Activated gamma-delta T cell treated with anti-CD3 and anti-CD28 coated beads, Interleukin-2, amount 50 U/mL, for 16 hours (primary cell): Measurements from ENCODE around the gene KCNC4.

Experiments used
- DNase-seq: peaks from one replicate; pipeline ENCODE4 v3.0.0-alpha.2; 2020; ENCODE audit warnings: low read depth

KCNC4 gene

DNA sequence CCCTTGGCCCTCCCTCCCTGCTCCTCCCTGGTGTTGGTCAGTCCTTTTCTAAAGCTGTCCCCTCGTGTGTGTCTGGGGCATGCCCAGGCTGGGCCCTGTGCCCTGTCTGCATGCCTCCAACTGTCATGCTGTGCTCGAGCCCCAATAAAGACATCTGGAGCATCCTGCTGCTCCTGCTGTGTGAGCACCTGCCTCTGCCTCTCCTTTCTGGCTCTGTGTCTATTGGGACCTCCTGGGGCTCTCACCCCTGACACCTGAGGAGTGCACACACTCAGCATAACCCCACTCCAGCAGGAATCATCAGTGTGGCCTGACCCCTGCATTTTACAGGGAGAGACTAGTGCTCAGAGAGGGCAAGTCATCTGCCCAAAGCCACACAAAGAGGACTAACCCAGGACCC is 23.7 kb downstream of the KCNC4 start:
- no peak for DNase-seq

DNA sequence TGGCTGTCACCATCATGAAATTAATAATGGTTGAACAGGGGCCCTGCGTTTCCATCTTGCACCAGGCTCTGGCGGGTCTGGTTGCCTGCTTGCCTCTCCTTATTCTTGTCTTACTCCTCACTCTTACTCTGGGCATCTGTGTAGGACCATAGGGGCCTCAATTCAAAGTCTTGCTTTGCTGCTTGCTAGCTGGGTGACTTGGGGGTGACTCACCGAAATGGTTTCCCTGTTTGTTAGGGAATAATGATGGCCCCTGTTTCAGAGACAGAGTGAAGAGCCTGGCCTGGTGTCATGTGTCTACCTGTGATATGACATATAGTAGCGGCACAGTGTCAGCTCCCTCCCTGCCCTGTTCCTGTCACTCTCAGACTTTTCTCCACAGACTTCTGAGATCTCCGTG is 24.6 kb downstream of the KCNC4 start:
- DNase-seq = no peak

DNA sequence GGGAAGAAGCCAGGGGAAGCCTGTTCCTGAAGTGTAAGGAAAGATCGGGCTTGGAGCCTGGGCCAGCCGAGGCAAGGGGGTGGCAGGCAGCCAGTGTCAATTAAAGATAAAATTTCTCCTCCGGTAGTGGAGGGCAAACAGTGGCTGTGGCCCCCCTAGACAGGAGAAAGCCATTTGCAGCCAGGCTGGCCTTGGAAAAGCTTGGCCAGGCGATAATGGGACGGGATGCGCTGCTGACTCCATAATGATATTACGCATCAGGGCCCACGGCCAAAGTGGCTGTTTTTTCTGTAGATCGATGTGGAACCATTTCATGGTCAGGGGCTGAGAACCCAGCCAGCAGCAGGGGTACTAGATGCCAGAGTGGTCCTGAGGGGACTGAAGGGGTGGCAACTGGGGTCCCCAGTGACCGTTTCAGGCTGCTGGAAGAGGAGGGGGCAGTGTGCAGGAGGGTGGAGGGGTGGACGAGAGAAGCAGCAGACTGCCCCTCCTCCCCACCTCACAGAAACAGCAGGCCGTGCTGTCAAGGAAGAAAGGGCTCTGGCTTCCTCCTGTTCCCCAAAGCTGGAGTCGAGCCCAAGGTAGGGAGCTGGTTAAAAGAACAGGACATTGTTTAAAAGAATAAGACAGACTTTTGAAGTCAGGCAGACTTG is 25.2 kb downstream of the KCNC4 start:
- DNase-seq = no peak

DNA sequence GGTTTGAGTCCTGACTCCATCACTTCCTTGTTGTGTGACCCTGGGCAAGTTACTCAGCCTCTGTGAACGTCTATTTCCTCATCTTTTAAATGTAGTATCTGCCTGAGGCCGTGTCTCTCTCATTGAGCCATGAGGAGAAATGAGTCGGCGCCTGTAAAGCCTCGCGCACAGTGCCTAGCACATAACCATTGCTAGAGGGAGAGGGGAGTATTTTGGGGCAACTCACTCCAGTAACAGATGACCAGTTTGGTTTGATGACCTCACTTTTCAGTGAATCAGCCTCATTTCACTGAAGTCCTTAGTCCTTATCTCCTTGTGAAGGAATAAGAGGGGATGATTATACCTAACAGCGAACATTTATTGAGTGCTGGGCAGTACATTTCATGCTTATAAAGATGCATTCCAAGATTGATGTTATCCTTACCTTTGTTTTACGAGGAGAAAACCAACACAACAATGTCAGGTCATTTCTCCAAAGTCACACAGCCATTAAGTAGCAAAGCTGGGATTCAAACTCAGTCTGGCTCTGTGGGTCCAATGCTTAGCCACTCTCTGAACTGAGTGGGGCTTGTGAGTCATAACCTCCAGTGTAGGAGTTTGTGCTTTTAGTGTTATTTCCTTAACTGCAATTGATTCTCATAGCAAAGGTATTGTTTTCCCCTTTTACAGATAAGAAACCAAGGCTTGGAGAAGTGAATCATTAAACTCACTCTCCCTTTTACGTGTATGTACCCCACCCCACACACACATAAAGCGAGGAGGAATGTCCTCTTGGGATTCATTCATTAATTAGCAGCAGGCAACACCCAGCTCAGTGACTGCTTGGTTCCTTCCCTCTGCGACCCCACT is 25.9 kb downstream of the KCNC4 start:
- DNase-seq = no peak

DNA sequence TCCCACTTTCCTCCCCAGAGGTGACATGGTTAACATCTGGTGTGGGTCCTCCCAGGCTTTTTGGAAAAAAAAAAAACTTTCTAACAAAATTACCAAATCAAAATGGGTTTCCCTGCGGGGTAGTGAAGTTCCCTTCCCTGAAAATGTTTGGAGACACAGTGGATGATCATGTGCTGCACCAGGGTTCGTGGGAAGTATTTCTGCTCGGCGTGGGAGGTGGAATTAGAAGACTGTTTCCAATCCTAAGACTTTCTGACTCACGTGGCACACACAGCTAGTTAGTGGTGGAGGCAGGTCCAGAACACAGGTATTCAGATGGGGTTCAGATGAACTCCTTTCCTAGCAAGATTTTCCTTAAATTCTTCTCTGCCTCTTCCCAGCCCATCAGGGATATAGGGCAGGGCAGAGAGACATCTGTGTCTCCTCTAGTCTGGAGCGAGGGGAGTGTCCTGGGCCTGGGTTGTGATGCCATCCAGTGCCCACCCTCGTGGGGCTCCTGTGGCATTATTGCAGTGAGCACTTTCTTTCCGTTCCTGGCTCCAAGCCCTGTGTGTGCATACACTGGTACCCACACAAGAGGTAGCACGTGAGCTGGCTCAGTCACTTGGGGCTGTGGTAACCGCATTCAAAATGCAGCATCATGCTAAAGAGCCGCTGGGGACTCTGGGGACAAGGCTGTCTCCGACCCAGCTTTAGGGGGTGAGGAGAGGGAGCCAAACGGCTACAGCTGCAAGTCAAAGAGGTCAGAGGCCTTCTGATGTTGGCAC is 27.5 kb downstream of the KCNC4 start:
- DNase-seq = no peak

DNA sequence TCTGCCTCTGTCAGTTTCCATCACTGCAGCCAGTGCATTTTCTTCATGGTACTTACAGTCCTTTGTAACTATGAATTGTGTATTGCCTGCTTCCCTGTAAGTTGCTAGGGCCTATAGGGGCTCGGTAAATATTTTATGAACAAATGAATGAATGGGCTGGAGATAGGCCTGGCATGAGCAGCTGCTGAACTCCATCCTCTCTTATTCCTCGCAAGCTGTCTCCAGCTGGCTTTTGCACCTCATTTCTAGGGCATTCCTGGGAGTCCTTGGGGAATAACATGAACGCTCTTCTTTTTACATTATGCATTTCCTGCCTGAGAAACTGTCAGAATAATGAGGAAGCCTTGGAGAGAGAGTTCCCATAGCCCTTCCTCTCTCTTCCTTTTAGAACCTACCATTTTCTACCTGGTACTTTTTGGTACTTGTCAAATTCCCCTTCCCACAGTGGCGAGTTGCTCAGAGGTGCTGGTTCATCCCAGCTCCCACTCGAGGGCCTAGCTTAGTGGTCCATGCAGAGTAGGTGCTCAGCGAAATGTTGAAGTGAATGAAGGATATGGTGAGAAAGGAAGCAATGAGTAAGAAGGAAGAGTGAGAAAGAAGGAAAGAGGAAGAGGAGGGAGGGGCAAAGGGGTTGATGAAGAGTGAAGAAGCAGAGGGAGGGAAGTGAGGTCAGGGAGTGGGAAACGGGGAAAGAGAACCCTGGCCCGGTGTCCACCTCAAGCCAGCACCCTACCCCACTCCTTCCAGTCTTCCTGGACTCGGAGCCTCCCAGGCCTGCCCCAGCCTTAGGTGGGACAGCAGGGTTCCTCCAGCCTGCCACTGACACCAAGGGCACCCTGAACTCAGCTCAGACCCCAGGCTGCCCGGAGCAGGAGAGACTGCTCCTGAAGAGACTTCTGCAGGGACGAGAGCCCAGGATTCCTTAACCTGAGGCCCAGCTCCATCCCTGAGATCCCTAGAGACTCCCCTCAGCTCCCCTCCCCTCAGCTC is 29.6 kb downstream of the KCNC4 start:
- no peak for DNase-seq

DNA sequence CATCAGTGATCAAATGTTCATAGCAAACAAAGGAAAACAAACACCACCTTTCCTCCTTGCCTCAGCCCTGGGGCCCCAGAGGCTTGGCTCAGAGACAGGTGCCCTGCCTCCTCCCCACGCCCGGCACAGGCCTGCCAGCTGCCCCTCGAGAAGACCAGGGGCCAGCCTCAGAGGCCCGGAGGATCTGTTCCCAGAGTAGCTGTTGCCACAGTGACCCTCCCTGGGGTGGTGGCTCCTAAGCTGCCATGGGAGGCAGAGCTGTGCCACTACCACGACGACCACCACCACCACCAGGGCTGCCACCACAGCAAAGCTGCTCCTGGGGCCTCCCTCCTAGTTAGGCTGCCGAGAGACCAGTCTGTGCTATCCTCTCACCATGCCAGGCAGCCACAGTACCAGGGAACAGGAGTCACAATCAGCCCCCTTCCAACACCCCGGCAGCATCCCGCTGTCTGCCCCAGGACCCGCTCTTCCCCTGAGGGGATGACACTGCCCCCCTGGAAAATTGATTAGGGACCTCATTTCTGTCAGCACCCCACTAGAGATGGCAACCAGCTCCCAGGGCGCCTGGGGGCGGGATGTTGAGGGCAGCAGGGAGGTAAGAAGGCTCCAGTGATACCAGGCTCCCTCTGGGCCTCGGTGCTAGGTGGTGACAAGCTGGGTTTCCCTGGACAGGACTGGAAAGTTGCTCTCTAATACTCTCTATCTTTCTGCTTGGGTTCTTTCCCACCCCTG is 30.5 kb downstream of the KCNC4 start:
- no peak for DNase-seq

DNA sequence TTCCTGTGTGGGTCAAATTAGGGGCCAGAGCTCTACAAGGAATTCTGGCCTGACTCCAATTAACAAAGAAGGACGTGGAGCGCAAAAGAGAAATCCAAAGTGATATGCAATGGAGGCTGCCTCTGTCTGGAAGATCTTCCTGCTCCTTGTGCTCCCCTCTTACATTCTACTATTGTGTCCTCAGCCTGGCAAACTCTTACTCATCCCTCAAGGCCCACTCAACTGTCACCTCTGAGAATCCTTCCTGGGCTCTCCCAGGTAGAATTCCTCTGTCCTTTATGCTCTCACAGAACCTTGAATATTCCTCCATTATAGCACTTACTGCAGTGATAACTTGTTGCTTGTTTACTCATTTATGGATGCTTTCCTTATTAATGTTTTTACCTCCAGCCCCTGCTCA is 31.4 kb downstream of the KCNC4 start:
- DNase-seq = no peak

DNA sequence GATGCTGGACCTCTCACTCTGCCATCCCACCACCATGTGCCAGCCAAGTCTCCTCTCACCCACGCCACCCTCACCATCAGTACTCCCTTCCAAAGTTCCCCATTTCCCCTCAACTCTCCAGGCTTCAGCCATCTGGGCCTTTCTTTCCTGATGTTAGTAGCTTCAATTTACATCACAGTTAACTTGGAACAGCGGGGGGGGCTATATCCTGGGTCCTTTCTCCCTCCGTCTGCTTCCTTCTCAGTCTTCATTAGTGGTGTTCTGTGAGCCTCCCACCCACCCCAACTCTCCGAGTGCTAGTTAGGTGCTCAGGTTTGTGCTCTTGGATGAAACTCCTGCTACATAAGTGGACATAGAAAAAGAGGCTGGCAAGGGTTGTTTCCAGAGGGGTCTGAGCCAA is 31.9 kb downstream of the KCNC4 start:
- DNase-seq = no peak

DNA sequence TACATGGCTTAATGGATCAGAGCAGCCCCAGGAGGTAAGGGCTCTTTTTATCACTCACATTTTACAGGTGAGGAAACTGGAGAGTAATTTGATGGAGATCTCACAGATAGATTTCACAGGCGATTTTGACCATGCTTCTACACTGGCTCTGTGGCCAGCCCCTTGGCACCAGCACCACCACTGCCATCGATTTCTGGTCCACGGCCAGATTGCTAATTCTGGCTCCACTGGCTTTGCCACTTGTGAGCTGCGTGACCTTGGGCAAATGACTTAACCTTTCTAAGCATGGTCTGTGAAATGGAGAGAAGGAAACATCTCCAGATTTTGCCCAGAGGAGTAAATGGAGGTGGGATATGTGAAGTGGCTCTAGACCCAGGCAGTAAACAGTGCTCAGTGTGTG is 32.6 kb downstream of the KCNC4 start:
- no peak for DNase-seq

DNA sequence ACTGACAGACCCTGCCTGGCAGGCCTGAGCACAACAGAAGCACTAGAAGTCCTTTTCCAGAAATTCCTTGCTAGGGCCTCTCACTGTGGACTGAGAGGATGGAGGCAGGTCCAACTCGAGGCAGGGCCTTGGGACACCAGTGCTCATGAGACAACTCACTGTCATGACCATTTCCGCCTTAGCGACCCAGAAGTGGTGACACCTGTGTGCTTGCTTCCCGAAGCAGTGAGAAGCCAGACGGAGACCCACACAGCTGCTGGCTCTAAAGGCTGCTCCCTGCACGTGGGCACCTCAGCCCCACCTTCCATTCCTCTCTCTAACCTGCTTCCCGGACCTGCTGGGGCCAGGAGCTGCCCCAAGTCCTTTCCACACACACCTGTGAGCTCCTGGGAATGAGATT is 33.0 kb downstream of the KCNC4 start:
- DNase-seq = no peak

DNA sequence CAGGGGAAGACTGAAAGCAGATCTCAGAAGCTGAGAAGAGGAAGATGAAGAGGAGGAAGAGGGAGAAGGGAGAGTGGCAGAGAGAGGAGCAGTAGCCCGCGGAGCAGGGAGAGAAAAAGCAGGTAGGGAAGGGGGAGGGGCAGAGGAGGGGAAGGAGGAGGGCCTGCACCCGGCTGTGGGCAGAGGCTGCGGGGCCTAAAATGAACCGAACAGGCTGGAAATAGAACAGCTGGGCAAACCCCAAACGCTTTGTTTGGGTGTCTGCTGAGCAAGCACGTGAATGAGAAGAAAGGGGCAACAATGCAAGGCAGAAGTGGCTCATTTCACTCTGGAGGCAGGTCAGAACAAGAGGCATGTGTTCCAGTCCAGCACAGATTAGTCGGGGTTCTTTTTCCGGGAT is 33.5 kb downstream of the KCNC4 start:
- DNase-seq = no peak

DNA sequence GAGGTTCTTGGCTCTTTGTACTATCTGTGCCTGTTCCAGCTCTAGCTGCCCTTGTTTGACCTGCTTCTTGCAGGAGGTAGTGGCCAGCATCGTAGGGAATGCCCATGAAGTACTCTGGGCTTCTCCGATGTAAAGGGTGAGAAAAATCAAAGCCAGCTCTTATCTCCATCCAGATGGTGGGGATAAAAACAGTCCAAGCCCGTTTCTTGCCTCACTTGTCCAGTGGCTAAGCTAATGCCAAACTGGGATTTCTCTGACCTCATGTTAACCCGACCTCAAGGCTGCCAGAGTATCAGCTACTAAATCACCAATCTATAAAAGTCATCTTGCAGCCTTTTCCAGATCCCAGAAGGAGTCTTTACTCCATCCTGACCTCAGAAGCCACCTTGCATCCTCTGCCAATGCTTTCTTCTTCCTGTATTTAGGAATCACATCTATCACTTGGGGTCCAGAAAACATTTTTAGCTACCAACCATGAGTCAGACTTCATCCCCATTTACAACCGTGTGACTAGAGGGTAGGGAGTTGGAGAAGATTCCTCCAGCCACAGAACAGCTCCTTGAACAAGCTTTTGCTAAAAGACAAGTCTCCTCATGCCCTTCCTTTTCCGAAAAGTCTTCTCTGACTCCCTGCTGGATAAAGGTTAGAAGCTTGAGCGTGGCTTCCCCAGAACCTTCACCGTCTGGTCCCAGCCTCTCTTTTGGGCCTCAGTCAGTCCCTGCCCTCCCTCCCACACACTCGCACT is 35.9 kb downstream of the KCNC4 start:
- DNase-seq = no peak

DNA sequence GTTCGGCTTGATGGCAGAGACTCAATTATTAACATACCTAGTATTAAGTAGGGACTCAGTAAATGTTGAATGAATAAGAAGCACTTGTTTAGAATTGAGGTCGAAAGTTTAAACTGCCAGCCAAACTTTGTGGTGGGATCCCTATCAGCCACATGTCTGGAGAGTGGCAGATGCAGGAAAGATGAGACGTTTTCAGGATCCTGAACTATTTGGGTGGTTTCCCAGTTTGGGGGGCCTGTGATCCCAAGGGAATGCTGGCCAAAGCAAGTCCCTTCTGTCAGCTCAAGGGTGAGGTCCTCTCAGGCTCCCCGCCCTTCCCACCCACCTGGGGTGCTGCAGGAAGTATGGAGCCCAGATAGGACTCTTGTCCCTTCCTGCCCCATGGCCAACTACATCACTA is 38.6 kb downstream of the KCNC4 start:
- no peak for DNase-seq

DNA sequence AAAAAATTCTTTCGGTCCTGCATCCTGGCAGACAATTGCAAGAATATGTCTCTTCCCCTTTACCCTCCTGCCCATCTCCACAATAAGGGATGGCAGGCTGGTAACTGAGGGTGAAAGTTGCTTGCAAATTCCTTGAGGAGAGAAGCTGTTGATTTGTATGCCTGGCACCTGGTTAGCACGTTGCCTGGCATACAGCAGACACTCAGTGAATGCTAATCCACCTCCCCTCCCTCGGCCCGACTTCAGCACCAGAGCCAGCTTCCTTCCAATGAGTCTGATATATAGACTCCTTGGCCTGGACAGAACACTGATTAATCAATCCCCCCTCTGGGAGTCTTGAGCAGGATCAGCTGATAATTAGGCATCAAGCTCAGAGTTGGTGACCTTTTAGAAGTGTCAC is 39.1 kb downstream of the KCNC4 start:
- no peak for DNase-seq

DNA sequence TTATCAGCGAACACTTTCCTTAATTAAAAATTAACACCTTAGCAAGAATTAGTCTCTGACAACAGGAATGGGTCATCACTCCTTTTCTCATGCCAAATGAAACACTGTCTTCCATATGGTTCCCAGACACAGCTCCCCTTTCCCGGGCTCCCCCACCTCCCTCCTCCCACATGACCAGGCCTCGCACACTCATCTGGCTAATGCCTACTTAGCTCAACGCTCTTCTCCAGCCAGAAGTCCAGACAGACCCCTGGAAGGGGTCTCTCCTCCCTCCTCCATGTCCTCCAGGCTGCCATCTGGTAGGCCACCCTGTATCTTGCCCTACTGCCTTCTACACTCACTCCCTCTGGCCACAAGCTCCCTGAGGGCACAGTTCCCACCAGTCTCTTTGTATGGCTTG is 39.9 kb downstream of the KCNC4 start:
- no peak for DNase-seq

DNA sequence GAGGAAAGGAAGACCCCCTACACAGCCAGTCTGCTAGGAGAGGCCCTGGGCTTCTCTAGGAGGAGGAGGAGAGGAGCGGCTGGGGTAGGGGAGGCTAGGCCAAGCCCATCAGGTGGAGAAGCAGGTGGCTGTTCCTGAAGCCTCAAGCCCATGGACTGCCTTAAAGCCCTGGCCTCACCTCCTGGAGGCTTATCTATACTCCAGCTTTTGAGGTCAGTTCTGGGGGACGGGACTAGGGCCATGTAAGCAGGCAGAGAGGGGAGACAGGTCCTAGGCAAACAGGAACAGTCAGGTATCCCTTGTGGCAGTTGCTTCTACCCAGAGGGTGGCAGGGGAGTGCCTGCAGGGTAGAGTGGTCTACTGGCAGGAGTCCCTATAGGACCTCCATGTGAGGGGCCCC is 40.6 kb downstream of the KCNC4 start:
- no peak for DNase-seq

DNA sequence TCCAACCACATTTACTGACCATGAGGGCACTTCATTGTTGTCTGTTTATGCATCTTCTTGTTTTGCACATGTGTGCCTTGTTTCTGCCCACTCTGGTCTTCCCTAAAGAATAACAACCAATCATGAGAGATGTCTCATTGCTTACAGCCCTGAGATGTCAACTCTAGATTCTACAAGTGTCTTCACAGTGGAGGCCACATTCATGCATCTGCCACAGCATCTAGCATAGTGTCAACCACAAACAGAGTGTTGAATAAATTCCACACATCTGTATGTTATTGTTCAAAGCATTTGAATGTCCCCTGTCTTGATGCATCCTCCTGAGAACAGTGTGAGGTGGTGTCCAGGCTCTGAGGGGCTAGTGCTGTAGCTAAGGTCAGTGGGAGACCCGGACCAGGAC is 43.1 kb downstream of the KCNC4 start:
- DNase-seq = no peak

DNA sequence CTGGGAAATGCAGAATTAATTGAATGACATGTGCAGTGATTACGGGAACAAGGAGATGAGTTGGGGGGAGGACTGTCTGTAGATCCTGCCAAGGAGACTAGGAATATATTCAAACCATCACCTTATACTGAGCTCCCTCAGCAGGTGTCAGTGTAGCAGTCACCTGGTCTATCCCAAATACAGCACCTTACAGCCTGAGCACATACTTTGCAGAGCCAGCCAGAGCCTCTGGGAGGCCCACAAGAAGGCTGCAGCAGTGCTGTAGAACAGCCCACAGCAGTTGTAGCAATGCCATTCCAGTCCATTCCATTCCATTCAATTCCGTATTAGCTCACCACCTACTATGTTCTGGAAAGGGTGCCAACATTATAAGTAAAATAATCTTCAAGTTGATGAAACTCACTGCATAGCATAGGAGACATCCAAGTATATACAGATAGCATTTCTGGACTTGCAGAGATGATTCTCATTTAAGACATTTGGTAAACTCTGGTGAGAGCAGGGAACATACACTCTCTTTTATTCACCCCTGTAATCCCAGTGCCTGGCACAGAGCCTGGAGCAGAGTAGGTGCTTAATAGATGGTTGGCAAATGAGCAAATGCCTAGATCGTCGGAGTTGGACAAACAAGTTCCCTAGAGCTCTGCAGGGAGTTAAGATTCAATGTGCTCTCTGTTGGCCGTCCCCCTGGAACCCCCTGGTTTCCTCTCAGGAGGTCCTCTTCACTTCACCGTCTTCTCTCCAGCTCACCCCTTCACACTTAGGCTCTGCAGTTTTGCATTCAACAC is 44.7 kb downstream of the KCNC4 start:
- DNase-seq = no peak

DNA sequence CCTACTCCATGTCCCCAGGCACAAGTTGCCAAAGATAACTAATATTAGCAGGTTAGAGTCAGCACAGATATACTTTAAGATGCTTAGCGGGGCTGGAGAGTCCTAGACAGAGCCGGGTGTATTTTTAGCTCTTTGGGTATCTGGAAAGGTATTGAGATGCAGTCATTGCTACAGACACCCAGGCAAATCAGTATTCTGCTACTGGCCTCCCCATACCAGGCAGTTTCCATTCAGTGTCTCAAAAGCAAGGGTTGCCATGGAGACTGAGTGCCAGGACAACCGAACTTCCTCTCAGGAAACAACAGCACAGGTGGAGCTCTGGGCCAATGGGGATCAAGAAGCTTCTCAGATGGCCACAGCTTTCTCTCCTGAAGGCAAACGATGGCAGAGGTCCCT is 45.3 kb downstream of the KCNC4 start:
- no peak for DNase-seq
